Measurements from ENCODE around the gene KATNAL2. TPM values are rescaled to one million over a fixed set of nuclear protein-coding genes. Genes with fewer than 3 reads are reported as not detected.
"Not testable (repeated sequence)": the region's sequence is repeated elsewhere in the genome, so short reads cannot be mapped to it uniquely, and the experiment has no call there.

The KATNAL2 gene
- polyA plus RNA-seq, 1 donor, result 2.3 TPM

GRCh38 chr18:46966266-46966665 is 48.9 kb downstream of the KATNAL2 start:
- WGBS (ENCODE audit: insufficient coverage, low lambda C conversion rate), result no CpG with 5 or more reads among the region's 10 CpGs
- not testable (repeated sequence) for H3K9me3 ChIP-seq (ENCODE audit: control insufficient read depth, low read depth, low read length); DNase-seq; H3K27me3 ChIP-seq (ENCODE audit: control insufficient read depth, insufficient read depth, low read length); H3K27ac ChIP-seq (ENCODE audit: low read length); H3K36me3 ChIP-seq (ENCODE audit: control insufficient read depth, insufficient read depth, low read length); H3K4me3 ChIP-seq (ENCODE audit: low read length); H3K4me1 ChIP-seq (ENCODE audit: control insufficient read depth, insufficient read depth, low read length)

- no CpG with 5 or more reads among the region's 32 CpGs for WGBS (ENCODE audit: insufficient coverage, low lambda C conversion rate)
- DNase-seq; H3K36me3 ChIP-seq (ENCODE audit: control insufficient read depth, insufficient read depth, low read length); H3K27ac ChIP-seq (ENCODE audit: low read length); H3K27me3 ChIP-seq (ENCODE audit: control insufficient read depth, insufficient read depth, low read length); H3K4me1 ChIP-seq (ENCODE audit: control insufficient read depth, insufficient read depth, low read length); H3K9me3 ChIP-seq (ENCODE audit: control insufficient read depth, low read depth, low read length); H3K4me3 ChIP-seq (ENCODE audit: low read length): not testable (repeated sequence)
Measured at GRCh38 chr18:46969551-46969950, 52.1 kb downstream of the KATNAL2 start.

DNA sequence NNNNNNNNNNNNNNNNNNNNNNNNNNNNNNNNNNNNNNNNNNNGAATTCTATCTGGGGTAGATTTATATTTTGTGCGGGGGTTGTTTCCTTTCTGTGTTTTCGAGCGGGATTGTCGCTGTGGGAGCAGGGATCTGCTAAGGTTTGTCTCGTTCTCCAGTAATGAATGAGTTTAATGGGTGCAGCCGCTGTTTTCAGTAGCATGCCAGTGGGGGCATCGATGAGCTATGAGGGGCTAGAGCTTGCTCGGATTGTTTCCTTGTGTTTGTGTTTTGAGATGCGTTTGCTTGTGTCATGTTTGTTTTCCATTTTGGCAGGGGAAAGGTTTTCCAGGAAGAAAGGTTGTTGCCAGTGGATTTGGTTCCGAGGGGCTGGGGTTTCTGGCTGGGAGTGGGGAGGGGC is 102.5 kb downstream of the KATNAL2 start:
- no CpG with 5 or more reads among the region's 10 CpGs for WGBS (ENCODE audit: insufficient coverage, low lambda C conversion rate)
- DNase-seq; H3K4me3 ChIP-seq (ENCODE audit: low read length); H3K4me1 ChIP-seq (ENCODE audit: control insufficient read depth, insufficient read depth, low read length); H3K9me3 ChIP-seq (ENCODE audit: control insufficient read depth, low read depth, low read length); H3K27me3 ChIP-seq (ENCODE audit: control insufficient read depth, insufficient read depth, low read length); H3K27ac ChIP-seq (ENCODE audit: low read length); H3K36me3 ChIP-seq (ENCODE audit: control insufficient read depth, insufficient read depth, low read length): not testable (repeated sequence)

GRCh38 chr18:47020757-47021156 is 103.4 kb downstream of the KATNAL2 start:
- not testable (repeated sequence) for H3K4me3 ChIP-seq (ENCODE audit: low read length); H3K4me1 ChIP-seq (ENCODE audit: control insufficient read depth, insufficient read depth, low read length); H3K36me3 ChIP-seq (ENCODE audit: control insufficient read depth, insufficient read depth, low read length); H3K9me3 ChIP-seq (ENCODE audit: control insufficient read depth, low read depth, low read length); H3K27me3 ChIP-seq (ENCODE audit: control insufficient read depth, insufficient read depth, low read length); DNase-seq; H3K27ac ChIP-seq (ENCODE audit: low read length)
- WGBS (ENCODE audit: insufficient coverage, low lambda C conversion rate), result no CpG with 5 or more reads among the region's 19 CpGs

GRCh38 chr18:47022821-47023220 is 105.4 kb downstream of the KATNAL2 start:
- not testable (repeated sequence) for H3K9me3 ChIP-seq (ENCODE audit: control insufficient read depth, low read depth, low read length); H3K36me3 ChIP-seq (ENCODE audit: control insufficient read depth, insufficient read depth, low read length); H3K4me3 ChIP-seq (ENCODE audit: low read length); DNase-seq; H3K4me1 ChIP-seq (ENCODE audit: control insufficient read depth, insufficient read depth, low read length); H3K27ac ChIP-seq (ENCODE audit: low read length); H3K27me3 ChIP-seq (ENCODE audit: control insufficient read depth, insufficient read depth, low read length)
- WGBS (ENCODE audit: insufficient coverage, low lambda C conversion rate), result no CpG with 5 or more reads among the region's 29 CpGs

GRCh38 chr18:47023769-47024465 is 106.5 kb downstream of the KATNAL2 start:
- not testable (repeated sequence) for H3K27ac ChIP-seq (ENCODE audit: low read length); H3K9me3 ChIP-seq (ENCODE audit: control insufficient read depth, low read depth, low read length); H3K27me3 ChIP-seq (ENCODE audit: control insufficient read depth, insufficient read depth, low read length); H3K36me3 ChIP-seq (ENCODE audit: control insufficient read depth, insufficient read depth, low read length); H3K4me3 ChIP-seq (ENCODE audit: low read length); H3K4me1 ChIP-seq (ENCODE audit: control insufficient read depth, insufficient read depth, low read length); DNase-seq
- WGBS (ENCODE audit: insufficient coverage, low lambda C conversion rate), result no CpG with 5 or more reads among the region's 55 CpGs

- H3K4me1 ChIP-seq (ENCODE audit: control insufficient read depth, insufficient read depth, low read length); DNase-seq; H3K27me3 ChIP-seq (ENCODE audit: control insufficient read depth, insufficient read depth, low read length); H3K27ac ChIP-seq (ENCODE audit: low read length); H3K9me3 ChIP-seq (ENCODE audit: control insufficient read depth, low read depth, low read length); H3K36me3 ChIP-seq (ENCODE audit: control insufficient read depth, insufficient read depth, low read length); H3K4me3 ChIP-seq (ENCODE audit: low read length): not testable (repeated sequence)
- WGBS (ENCODE audit: insufficient coverage, low lambda C conversion rate), result 81% methylated on average over 3 of the region's 17 CpGs
Measured at GRCh38 chr18:47025557-47026174, 108.3 kb downstream of the KATNAL2 start.

- not testable (repeated sequence) for H3K27ac ChIP-seq (ENCODE audit: low read length); H3K4me3 ChIP-seq (ENCODE audit: low read length); DNase-seq; H3K9me3 ChIP-seq (ENCODE audit: control insufficient read depth, low read depth, low read length); H3K4me1 ChIP-seq (ENCODE audit: control insufficient read depth, insufficient read depth, low read length); H3K36me3 ChIP-seq (ENCODE audit: control insufficient read depth, insufficient read depth, low read length); H3K27me3 ChIP-seq (ENCODE audit: control insufficient read depth, insufficient read depth, low read length)
- WGBS (ENCODE audit: insufficient coverage, low lambda C conversion rate), result no CpG with 5 or more reads among the region's 29 CpGs
Measured at GRCh38 chr18:47028738-47029137, 111.3 kb downstream of the KATNAL2 start.

DNA sequence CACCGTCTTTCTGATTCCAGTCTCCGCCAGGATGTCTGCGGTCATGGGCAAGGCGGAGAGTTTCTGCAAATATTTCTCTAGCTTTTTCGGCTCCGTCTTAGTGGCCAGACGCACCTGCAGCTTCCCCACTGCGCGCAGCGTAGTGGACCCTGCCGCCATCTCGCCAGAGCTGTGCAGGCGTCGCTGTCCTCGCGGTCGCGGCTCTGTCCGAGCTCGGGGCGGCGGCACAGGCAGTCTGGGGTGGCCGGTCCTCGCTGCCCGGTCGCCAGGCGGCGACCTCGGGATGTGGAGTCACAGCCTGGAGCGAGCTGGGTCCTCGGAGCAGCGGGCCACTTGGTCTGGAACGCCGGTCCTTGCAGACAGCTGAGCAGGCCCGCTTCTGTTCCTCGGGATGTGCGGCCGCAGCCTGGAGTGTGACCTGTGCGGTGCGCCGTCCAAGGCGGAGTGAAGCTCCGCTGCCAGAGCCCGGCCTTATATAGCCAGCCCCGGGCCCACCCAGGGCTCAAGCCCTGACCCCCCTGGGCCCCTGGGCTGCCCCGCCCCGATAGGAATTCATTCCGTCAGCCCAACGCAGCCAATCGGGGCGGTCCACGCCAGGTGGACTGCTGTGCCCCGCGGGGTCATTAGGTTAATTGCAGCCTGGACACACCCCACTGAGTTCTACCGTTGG is 112.4 kb downstream of the KATNAL2 start:
- peaks cover 15% of the 10 kb centered on the region for H3K9me3 ChIP-seq (ENCODE audit: control insufficient read depth, low read depth, low read length)
- not testable (repeated sequence) for H3K27ac ChIP-seq (ENCODE audit: low read length); H3K36me3 ChIP-seq (ENCODE audit: control insufficient read depth, insufficient read depth, low read length); H3K27me3 ChIP-seq (ENCODE audit: control insufficient read depth, insufficient read depth, low read length); H3K4me1 ChIP-seq (ENCODE audit: control insufficient read depth, insufficient read depth, low read length); H3K4me3 ChIP-seq (ENCODE audit: low read length); DNase-seq
- no CpG with 5 or more reads among the region's 55 CpGs for WGBS (ENCODE audit: insufficient coverage, low lambda C conversion rate)

DNA sequence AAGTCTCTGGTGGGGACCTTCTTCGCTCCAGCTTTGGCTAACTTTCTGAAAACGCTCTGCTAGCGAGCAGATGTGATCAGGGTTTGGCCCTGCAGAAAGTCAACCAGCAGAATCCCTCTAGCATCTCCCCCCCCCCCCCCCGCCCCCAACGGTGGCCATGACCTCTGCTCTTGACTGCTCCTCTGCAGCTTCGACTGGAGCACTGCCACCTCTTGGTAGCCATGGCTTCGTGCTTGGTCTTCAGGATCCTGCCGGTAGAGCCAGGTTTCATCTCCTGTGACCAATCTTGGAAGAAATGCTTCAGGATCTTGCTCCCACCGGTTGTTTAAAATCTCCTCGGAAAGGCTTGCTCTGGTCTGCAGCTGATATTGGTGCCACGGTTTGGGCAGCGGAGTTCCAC is 113.5 kb downstream of the KATNAL2 start:
- H3K9me3 ChIP-seq (ENCODE audit: control insufficient read depth, low read depth, low read length), result peaks cover 21% of the 10 kb centered on the region
- H3K27ac ChIP-seq (ENCODE audit: low read length); H3K4me3 ChIP-seq (ENCODE audit: low read length); H3K4me1 ChIP-seq (ENCODE audit: control insufficient read depth, insufficient read depth, low read length); H3K36me3 ChIP-seq (ENCODE audit: control insufficient read depth, insufficient read depth, low read length); H3K27me3 ChIP-seq (ENCODE audit: control insufficient read depth, insufficient read depth, low read length); DNase-seq: not testable (repeated sequence)
- WGBS (ENCODE audit: insufficient coverage, low lambda C conversion rate), result no CpG with 5 or more reads among the region's 12 CpGs
